Ectodermal cell (in vitro differentiated cells): ENCODE measurements around the gene CHMP3. TPM values are rescaled to one million over a fixed set of nuclear protein-coding genes. Genes with fewer than 3 reads are reported as not detected.
"Not testable (repeated sequence)": the region's sequence is repeated elsewhere in the genome, so short reads cannot be mapped to it uniquely, and the experiment has no call there.

ENCODE experiments used
- H3K27ac ChIP-seq: 2 replicates; pipeline ENCODE4 v1.7.0; 2013; ENCODE audit warnings: mild to moderate bottlenecking, low read depth, low read length; ENCODE audit not compliant: insufficient read depth, poor library complexity, severe bottlenecking
- H3K27me3 ChIP-seq: 2 replicates; pipeline ENCODE4 v1.7.0; 2013; ENCODE audit warnings: mild to moderate bottlenecking, low read length; ENCODE audit not compliant: insufficient read depth, control insufficient read depth, poor library complexity, severe bottlenecking
- H3K36me3 ChIP-seq: one replicate; pipeline ENCODE4 v1.7.0; 2013; ENCODE audit warnings: low read length; ENCODE audit not compliant: control insufficient read depth, insufficient read depth
- H3K4me1 ChIP-seq: one replicate; pipeline ENCODE4 v1.7.0; 2013; ENCODE audit warnings: low read length; ENCODE audit not compliant: control insufficient read depth, insufficient read depth
- H3K4me3 ChIP-seq: 2 replicates; pipeline ENCODE4 v1.7.0; 2013; ENCODE audit warnings: low read depth, low read length, control low read depth; ENCODE audit not compliant: insufficient read depth
- H3K9me3 ChIP-seq: 2 replicates; pipeline ENCODE4 v1.7.0; 2013; ENCODE audit warnings: mild to moderate bottlenecking, low read length, moderate library complexity; ENCODE audit not compliant: control insufficient read depth
- WGBS, 2 experiments: methylation state at CpG; one replicate each; pipeline ENCODE4 v1.1.7; 2013; ENCODE audit warnings: missing lambda C conversion rate in 2 of 2; 5-methylcytosine and 5-hydroxymethylcytosine counted together
- polyA plus RNA-seq, 4 experiments: library from polyadenylated mRNA; stranded (reverse); fragments of 50-300 nt; gene quantifications; one replicate each; pipeline ENCODE4 v1.2.3, GENCODE V29; 2013

Gene CHMP3
- polyA plus RNA-seq (2013, experiment 1 of 4) = 36.5 TPM
- 30.0 TPM for polyA plus RNA-seq (2013, experiment 2 of 4)
- polyA plus RNA-seq (2013, experiment 3 of 4) = 32.9 TPM
- 36.1 TPM for polyA plus RNA-seq (2013, experiment 4 of 4)

DNA sequence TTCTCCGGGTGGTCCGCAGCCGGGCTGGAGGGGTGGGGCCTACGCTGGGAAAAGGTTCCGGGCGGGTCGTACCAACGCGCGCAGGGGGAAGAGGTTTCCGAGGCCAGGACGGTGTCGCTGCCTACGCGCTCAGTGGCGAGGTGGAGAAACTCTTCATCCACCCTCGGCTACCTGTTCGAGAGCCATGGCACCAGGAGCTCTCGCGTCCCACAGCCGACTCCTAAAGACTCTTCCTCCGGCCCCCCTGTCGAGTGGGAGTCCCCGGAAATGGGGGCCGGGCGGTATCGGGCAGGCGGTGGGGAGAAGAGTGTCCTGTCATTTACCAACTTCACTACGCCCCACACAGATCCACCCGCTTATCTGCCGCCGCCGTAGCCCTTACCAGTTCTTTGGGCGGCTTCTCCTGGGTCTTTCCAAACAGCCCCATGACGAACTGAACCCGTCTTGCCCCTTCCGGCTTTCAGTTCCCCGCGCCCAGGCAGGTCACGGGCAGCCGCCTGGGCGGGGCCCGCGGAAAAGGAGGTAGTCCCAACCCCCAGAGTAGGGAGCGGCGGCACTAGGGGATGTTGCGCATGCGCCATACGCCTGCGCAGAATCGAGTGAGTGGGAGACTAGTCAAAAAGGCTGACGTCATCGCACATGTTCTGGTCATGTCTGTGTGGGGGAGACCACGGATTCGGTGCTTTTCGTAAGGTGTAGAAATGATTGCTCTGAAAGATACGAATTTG lies at the start of gene CHMP3:
CHMP3 (minus strand) TSS at position 522 of the 728 bp plus-strand sequence; CDS start at position 427, 95 bp downstream.
- WGBS, 2 experiments = 1% methylated on average over 56 to 57 of the region's 57 CpGs
- H3K36me3 ChIP-seq = no peaks in the 10 kb centered on the region
- no peaks in the 10 kb centered on the region for H3K4me1 ChIP-seq
- H3K9me3 ChIP-seq = no peaks in the 10 kb centered on the region
- no peaks in the 10 kb centered on the region for H3K27me3 ChIP-seq
- peak within 1 kb of the TSS; percentile 94 for H3K4me3 ChIP-seq
- H3K27ac ChIP-seq = peak within 1 kb of the TSS; percentile 95

DNA sequence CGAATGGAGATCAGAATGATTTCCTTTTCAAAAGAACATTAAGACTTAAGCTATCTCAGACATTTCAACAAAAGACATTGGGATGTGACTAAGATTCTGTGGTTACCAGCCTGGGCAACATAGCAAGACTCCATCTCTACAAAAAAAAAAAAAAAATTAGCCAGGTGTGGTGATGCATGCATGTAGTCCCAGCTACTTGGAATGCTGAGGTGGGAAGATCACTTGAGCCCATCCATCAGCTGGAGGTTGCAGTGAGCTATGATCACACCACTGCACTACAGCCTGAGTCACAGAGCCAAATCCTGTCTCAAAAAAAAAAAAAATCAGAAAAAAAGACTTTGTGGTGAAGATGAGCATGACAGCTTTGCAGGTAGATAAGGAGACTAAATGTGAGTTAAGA lies 47.6 kb upstream of the CHMP3 start:
- Histone ChIP-seq H3K27me3 (no peaks in the 10 kb centered on the region), H3K27ac (no peak overlapping the region), H3K36me3 (peaks cover 6% of the 10 kb centered on the region), H3K4me1 (no peaks in the 10 kb centered on the region), H3K9me3 (no peaks in the 10 kb centered on the region), H3K4me3 (no peak overlapping the region)
- WGBS, 2 experiments = 95 to 100% methylated on average over 1 of the region's 1 CpG

DNA sequence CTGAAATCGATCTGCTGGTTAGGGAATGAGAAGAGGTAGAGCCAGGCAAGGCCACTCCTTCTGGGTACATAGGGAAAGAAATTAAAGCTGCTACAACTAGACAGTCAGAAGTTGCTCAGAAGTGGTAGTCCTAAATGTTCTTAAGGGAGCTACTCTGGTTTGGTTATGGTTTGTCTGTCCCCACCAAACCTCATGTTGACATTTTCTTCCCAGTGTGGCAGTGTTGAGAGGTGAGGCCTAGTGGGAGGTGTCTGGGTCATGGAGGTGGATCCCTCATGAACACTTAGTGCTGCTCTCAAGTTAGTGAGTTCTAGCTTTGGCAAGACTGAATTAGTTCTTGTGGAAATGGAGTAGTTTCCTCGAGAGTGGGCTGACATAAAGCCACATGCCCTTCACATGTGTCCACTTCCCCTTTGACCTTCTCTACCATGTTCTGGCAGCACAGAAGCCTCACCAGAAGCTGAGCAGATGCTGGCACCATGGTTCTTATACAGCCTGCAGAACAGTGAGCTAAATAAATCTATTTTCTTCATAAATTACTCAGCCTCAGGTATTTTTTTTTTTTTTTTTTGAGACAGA lies 45.7 kb upstream of the CHMP3 start:
- WGBS, 2 experiments = 92 to 93% methylated on average over 2 of the region's 2 CpGs
- no peak overlapping the region for H3K27ac ChIP-seq
- no peaks in the 10 kb centered on the region for H3K27me3 ChIP-seq
- no peaks in the 10 kb centered on the region for H3K9me3 ChIP-seq
- no peak overlapping the region for H3K4me3 ChIP-seq
- no peaks in the 10 kb centered on the region for H3K4me1 ChIP-seq
- H3K36me3 ChIP-seq = peaks cover 13% of the 10 kb centered on the region

DNA sequence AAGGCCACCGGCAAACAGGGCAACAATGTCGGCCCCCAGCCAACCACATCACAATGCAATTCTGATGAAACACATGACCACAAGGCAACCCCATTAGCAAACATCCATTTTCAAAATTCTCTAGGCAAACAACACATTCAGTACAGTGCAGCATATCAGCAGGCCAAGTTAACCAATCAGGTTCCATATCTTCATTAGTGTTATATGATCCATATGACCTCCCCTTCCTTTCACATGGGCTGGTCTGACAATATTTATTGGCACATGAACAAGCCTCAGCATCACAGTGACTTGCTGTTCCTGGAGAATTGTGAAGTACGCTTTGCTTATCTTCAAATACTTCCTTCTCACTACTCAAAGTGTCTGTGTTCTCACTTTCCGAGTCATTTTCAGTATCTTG lies 40.7 kb upstream of the CHMP3 start:
- no peaks in the 10 kb centered on the region for H3K27me3 ChIP-seq
- H3K27ac ChIP-seq = no peak overlapping the region
- H3K9me3 ChIP-seq = no peaks in the 10 kb centered on the region
- peaks cover 8% of the 10 kb centered on the region for H3K36me3 ChIP-seq
- H3K4me3 ChIP-seq = no peak overlapping the region
- no peaks in the 10 kb centered on the region for H3K4me1 ChIP-seq
- 96 to 97% methylated on average over 4 of the region's 4 CpGs for WGBS, 2 experiments

DNA sequence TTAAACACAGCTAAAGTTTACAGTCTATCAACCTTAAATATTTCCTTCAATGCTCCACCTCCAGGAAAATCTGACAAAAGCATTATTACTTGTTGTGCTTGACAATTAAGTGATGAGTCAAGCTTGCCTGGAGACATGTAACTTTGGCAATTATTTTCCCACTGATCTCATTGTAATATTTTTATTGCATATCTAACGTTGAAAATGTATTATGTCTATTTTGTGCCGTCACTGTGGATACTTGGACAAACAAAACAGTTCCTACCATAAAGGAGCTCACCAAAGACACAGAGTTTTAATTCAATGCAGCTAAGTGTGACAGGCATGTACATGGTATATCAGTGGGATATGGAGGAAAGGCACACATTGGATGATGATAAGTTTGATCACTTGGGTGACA lies 35.7 kb upstream of the CHMP3 start:
- Histone ChIP-seq H3K9me3 (no peaks in the 10 kb centered on the region), H3K4me3 (no peak overlapping the region), H3K27me3 (no peaks in the 10 kb centered on the region), H3K36me3 (peaks cover 2% of the 10 kb centered on the region), H3K4me1 (no peaks in the 10 kb centered on the region), H3K27ac (no peak overlapping the region)
- WGBS, 2 experiments = 87% methylated on average over 2 of the region's 2 CpGs; no CpG with 5 or more reads in 1 of the 2 experiments

DNA sequence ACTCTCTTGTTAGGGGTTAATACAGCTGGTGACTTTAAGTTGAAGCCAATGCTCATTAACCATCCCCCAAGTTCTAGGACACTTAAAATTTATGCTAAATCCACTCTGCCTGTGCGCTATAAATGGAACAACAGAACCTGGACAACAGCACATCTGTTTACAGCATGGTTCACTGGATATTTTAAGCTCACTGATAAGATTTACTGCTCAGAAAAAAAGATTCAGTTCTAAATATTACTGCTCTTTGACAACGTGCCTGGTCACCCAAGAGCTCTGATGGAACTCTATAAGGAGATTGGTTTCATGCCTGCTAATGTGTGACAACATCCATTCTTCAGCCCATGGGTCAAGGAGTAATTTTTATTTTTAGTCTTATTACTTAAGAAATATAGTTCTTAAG lies 32.9 kb upstream of the CHMP3 start:
- Histone ChIP-seq H3K27ac (no peak overlapping the region), H3K4me1 (no peaks in the 10 kb centered on the region), H3K9me3 (no peaks in the 10 kb centered on the region), H3K36me3 (no peaks in the 10 kb centered on the region), H3K4me3 (no peak overlapping the region), H3K27me3 (no peaks in the 10 kb centered on the region)
- 63 to 73% methylated on average over 2 of the region's 2 CpGs for WGBS, 2 experiments

DNA sequence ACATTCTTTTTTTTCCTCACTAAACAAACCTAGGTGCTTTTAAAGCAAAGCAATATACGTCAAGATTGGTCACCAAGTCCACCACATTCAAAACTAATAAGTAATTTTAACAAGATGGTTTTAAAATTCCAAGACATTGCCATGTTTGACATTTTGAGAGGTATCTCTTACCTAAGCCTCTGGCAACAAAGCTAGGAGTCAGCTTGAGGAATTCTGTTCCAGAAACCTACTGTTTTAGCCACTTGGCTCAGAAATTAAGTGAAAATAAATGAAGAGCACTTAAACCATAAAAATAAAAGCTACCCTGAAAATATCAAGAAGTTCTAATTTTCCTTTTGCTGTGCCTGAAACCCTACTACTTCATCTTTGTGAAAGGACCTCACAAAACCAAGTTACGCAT lies 30.0 kb upstream of the CHMP3 start:
- Histone ChIP-seq H3K4me3 (no peak overlapping the region), H3K27me3 (no peaks in the 10 kb centered on the region), H3K4me1 (no peaks in the 10 kb centered on the region), H3K9me3 (peaks cover 2% of the 10 kb centered on the region), H3K36me3 (no peaks in the 10 kb centered on the region), H3K27ac (no peak overlapping the region)
- 93 to 94% methylated on average over 2 of the region's 2 CpGs for WGBS, 2 experiments

DNA sequence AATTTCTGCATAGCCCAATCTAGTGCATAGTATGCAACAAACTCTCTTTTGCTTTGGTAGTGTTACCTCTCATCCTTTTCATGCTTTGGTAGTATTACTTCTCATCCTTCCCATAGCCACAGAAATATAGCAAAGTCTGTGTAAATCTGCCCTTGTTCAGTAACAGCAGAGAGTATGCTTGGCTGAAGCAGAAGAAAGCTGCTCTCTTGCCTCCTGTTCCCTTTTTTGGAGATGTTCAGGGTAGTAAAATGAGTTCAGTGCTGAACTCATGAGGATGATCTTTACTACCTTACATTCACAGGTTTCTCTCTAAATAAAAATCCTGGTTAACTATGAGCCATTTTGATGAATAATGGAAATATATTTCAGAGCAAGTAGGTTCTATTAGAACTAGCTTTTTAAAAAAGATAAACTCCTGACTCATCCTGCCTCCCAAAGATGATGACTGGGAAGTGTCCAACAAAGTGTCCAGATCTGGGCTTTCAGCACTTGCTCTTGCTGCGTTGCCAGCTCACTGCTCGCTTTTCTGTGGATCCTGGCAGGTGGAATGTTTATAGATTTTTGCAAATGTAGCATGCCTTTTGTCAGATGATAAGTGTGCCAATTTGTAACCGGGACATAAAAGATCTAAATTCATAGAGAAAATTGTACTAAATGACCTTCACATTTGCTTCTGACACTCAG lies 29.4 kb upstream of the CHMP3 start:
- Histone ChIP-seq H3K4me1 (no peaks in the 10 kb centered on the region), H3K27ac (no peak overlapping the region), H3K9me3 (peaks cover 2% of the 10 kb centered on the region), H3K27me3 (no peaks in the 10 kb centered on the region), H3K36me3 (no peaks in the 10 kb centered on the region), H3K4me3 (no peak overlapping the region)
- WGBS, 2 experiments = 85 to 89% methylated on average over 3 of the region's 3 CpGs

DNA sequence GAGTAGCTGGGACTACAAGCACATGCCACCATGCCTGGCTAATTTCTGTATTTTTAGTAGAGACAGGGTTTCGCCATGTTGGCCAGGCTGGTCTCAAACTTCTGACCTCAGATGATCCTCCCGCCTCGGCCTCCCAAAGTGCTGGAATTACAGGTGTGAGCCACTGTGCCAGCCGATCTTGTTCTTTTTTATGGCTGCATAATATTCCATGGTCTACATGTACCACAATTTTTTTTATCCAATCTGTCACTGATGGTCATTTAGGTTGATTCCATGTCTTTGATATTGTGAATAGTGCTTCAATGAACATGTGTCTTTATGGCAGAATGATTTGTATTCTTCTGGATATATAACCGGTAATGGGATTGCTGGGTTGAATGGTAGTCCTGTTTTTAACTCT lies 26.5 kb upstream of the CHMP3 start:
- 89 to 96% methylated on average over 5 of the region's 5 CpGs for WGBS, 2 experiments
- not testable (repeated sequence) for H3K9me3 ChIP-seq, H3K36me3 ChIP-seq, H3K27me3 ChIP-seq, H3K27ac ChIP-seq, H3K4me1 ChIP-seq, H3K4me3 ChIP-seq

DNA sequence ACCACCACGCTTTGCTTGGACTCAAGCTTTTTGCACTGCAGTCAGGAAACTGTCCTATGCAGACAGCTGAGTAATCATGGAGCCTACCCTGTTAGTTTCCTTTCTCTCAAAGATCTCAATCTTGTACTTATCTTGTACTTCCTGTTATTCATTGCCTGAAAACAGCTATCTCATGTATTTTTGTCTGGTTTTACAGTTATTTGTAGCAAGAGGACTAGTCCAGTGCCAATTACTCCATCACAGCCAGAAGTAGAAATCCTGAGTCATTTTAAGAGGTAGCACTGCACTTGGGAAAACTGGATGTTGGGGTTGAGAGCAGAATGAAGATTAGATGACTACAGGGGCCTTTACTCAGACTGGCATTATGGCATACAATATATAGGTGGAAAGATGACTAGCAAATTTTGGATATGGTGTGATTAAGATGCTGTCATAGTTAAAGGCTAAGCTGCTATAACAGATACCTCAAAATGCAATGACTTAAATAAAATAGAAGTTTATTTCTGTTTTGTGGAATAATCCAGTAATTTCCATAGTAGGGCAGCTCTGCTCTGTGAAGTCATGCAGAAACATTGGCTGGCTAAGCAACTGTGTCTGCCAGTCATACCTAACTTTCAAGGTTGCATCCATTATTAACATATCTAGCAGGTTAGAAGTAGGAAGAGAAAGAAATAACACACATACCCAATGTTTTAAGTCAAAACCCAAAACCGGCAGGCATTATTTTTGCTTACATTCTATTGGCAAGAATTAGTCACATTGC lies 21.1 kb upstream of the CHMP3 start:
- no peak overlapping the region for H3K27ac ChIP-seq
- WGBS, 2 experiments = 96% methylated on average over 1 of the region's 2 CpGs

More for the DNA sequence above, 21.1 kb upstream of the CHMP3 start:
- Histone ChIP-seq H3K4me1 (peaks cover 7% of the 10 kb centered on the region), H3K9me3 (no peaks in the 10 kb centered on the region), H3K27me3 (no peaks in the 10 kb centered on the region), H3K36me3 (no peaks in the 10 kb centered on the region), H3K4me3 (no peak overlapping the region)
